HL-60/S4 treated with retinoic acid at 250 ng/mL for 4 days and 3 days (cell line): Measurements from ENCODE around the gene CFAP20.

Experiments used
- in situ Hi-C: fragments of 300-500 bp; cut with MboI; formaldehyde crosslinking; loops from 2 replicates; pipeline ENCODE4 v1.7.0; 2022; ENCODE audit warnings: low sequenced_read_pairs

CFAP20 gene

DNA sequence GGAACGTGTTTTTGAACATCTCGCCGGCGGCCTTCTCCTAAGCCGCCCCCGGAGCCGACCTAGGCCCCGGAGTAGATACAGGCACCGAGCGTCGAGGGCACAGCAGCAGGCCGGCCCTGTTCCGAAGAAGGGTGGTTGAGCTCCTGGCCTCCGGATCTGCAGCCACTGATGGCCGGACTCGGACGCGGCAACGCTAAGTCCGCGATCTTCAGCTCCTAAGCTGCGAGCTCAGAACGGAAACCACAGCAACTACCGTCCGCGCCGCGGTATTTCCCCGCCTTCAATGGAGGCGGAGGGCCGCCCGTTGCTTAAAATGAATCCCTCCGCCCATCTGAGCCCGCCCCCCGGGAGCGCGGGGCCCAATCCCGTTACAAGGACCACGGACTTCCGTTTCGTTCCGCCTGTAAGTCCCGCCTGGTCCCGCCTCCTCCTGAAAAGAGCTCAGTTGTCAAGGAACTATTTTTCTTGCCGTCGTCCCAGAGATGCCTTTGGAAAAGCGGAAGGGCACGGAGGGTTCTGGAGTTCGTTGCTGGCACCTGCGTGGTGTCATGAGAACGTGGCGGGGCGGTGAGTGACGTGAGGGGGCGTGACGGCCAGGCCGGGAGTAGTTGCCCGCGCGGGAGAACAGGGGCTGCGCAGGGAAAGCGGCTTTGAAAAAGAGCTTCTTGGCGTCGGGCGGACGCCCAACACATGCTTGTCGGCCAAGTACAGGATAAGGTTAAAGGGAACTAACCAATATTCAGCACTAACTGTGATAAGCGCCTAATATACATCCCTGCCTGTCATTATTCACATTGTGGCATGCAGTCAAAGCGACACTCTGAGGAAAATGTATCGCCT is at the start of gene CFAP20:
Gene CFAP20, minus strand, starts transcription at position 285 of the 840 bp plus-strand sequence. Its CDS starts 266 bp downstream, at position 19.
- in situ Hi-C loops: no loop called here

- in situ Hi-C loops: no loop called here
Observed at GRCh38 chr16:58177353-58177710, 48.2 kb upstream of the CFAP20 start.

GRCh38 chr16:58176608-58177352 is 47.6 kb upstream of the CFAP20 start:
- in situ Hi-C loops: no loop called here

GRCh38 chr16:58170223-58170622 is 41.0 kb upstream of the CFAP20 start:
- in situ Hi-C loops: no loop called here

GRCh38 chr16:58160855-58161254 is 31.7 kb upstream of the CFAP20 start:
- in situ Hi-C loops: no loop called here

- in situ Hi-C loops: no loop called here
Observed at GRCh38 chr16:58158725-58159124, 29.5 kb upstream of the CFAP20 start.

DNA sequence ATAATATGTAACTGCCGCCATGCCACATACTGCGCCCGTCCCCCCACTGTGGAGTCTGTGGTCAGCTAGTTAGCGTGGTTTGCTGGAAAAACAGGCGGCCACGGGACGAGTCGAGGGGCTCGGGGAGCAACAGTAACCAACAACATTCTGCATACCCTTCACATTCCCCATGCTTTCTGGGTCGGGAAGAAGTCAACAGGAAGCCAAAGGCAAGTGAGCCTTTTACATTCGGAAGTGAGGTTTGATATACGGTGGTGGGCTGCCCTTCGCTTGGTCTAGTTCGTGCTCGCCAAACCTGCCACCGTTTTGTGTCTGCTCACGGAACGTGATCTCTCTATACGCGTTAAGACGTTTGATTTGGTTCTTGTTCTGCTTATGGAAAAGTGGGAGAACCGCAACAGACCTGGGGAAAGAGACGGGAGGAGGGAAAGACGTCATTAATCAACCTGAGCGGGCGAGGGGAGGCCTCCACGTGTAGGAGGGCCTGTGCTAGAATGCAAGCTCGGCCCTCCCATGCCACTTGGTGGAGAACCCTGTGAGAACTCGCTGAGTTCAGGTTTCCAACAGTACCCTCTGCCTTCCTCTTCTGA is 28.9 kb upstream of the CFAP20 start:
- in situ Hi-C loops: no loop called here

DNA sequence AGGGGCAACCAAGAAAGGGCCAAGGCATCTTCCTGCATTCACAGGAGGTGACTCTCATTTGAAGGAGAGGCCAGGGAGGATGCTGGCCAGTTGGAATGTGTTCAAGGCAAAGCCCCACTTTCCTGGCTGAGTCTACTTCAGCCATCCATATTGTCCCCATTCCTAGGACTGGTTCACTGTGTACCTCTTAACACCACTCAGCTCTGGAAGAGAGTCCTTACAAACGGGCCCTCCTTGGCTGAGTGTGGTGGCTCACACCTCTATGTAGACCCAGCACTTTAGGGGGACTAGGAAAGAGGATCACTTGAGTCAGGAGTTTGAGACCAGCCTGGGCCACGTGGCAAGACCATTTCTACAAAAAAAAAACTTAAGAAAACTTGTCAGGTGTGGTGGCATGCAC is 28.1 kb upstream of the CFAP20 start:
- in situ Hi-C loops: no loop called here

- in situ Hi-C loops: no loop called here
Observed at GRCh38 chr16:58155839-58156238, 26.7 kb upstream of the CFAP20 start.

- in situ Hi-C loops: no loop called here
Observed at GRCh38 chr16:58154345-58154744, 25.2 kb upstream of the CFAP20 start.

DNA sequence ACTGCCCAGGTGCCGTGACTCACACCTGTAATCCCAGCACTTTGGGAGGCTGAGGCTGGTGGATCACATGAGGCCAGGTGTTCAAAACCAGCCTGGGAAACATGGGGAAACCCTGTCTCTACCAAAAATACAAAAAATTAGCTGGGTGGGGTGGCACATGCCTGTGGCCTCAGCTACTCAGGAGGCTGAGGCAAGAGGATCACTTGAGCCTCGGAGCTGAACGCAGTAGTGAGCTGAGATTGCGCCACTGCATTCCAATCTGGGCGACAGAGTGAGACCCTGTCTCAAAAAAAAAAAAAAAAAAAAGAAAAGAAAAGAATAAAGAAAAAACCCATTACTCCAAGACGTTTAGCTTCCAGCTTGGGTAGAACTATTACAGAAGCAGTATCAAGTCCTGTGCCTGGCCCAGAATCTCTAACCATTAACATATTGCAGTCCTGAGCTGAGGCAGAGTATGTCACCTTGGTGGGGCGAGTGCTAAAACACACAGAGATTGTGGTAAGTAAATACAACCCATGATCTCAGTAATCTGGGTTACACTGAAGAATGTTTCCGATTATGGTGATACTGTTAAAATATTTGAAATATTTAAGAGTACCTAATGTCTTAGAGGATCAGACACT is 23.2 kb upstream of the CFAP20 start:
- in situ Hi-C loops: no loop called here

- in situ Hi-C loops: no loop called here
Observed at GRCh38 chr16:58148526-58148925, 19.3 kb upstream of the CFAP20 start.

- in situ Hi-C loops: no loop called here
Observed at GRCh38 chr16:58148099-58148498, 18.9 kb upstream of the CFAP20 start.

- in situ Hi-C loops: no loop called here
Observed at GRCh38 chr16:58138852-58139251, 9.7 kb upstream of the CFAP20 start.

GRCh38 chr16:58137581-58137980 is 8.4 kb upstream of the CFAP20 start:
- in situ Hi-C loops: no loop called here

DNA sequence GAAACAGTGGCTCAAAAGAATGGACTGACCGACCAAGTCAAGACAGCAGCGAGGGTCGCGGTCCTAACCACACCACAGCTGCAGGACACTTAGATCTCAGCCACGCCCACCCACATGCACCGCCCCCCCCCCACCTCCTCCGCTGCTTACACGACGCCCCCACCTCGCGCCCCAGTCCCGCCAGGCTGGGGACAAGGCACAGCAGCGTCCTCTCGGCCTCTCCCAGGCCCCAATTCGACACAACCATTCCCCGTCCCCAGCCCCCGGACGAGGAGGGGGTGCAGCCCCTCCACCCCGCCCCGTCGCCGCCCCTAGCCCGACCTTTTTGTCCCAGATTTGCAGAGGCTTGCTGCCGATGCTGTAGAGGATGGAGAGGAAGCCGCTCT is 477 bp downstream of the CFAP20 start:
- in situ Hi-C loops: no loop called here

DNA sequence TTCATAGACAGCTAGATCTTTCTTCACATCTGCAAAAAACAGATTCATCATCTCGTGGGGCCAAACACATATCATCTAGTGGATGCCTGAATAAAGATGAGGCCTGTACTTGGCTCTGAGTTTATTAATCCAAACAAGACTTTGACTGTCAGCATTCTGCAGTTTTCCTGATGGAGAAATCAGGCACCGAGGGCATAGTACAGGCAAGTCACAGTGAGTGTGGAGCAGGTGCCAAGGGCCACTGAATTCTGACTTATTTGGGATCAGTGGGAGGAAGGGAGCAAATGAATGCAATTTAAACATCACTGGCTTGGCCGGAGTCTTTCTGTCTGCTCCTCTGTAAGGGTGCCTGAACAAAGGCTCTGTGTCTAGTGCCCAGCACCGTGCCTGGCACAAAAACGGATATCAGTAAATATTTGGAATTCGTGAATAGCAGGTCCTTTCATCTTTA is 975 bp downstream of the CFAP20 start:
- in situ Hi-C loops: no loop called here

GRCh38 chr16:58127634-58128033 is 1.5 kb downstream of the CFAP20 start:
- in situ Hi-C loops: no loop called here

- in situ Hi-C loops: no loop called here
Observed at GRCh38 chr16:58127033-58127556, 2.1 kb downstream of the CFAP20 start.

- in situ Hi-C loops: no loop called here
Observed at GRCh38 chr16:58126451-58126961, 2.7 kb downstream of the CFAP20 start.

- in situ Hi-C loops: no loop called here
Observed at GRCh38 chr16:58125781-58126335, 3.3 kb downstream of the CFAP20 start.
